ENCODE measurements around the gene SYNPR.

Gene SYNPR

GRCh38 chr3:63462732-63463131 is 184.6 kb downstream of the SYNPR start:
- Mint-ChIP-seq H3K27me3 (no peaks in the 10 kb centered on the region), H3K4me3 (no peak overlapping the region), H3K27ac (no peak overlapping the region), H3K4me1 (no peaks in the 10 kb centered on the region), H3K9me3 (no peaks in the 10 kb centered on the region), H3K36me3 (no peaks in the 10 kb centered on the region)

- no peaks in the 10 kb centered on the region for H3K36me3 Mint-ChIP-seq
- no peaks in the 10 kb centered on the region for H3K9me3 Mint-ChIP-seq
- H3K4me1 Mint-ChIP-seq: no peaks in the 10 kb centered on the region
- no peak overlapping the region for H3K4me3 Mint-ChIP-seq
- H3K27ac Mint-ChIP-seq: no peak overlapping the region
- H3K27me3 Mint-ChIP-seq: no peaks in the 10 kb centered on the region
These were observed 189.3 kb downstream of the SYNPR start for GRCh38 chr3:63467392-63467791.

GRCh38 chr3:63470745-63471144 is 192.6 kb downstream of the SYNPR start:
- H3K4me1 Mint-ChIP-seq: no peaks in the 10 kb centered on the region
- no peak overlapping the region for H3K4me3 Mint-ChIP-seq

GRCh38 chr3:63471781-63472180 is 193.7 kb downstream of the SYNPR start:
- no peaks in the 10 kb centered on the region for H3K27me3 Mint-ChIP-seq
- H3K27ac Mint-ChIP-seq: no peak overlapping the region
- no peaks in the 10 kb centered on the region for H3K4me1 Mint-ChIP-seq
- peaks cover 4% of the 10 kb centered on the region for H3K9me3 Mint-ChIP-seq
- H3K4me3 Mint-ChIP-seq: no peak overlapping the region
- no peaks in the 10 kb centered on the region for H3K36me3 Mint-ChIP-seq

More at GRCh38 chr3:63470745-63471144, 192.6 kb downstream of the SYNPR start:
- Mint-ChIP-seq H3K9me3 (peaks cover 4% of the 10 kb centered on the region), H3K36me3 (no peaks in the 10 kb centered on the region), H3K27me3 (no peaks in the 10 kb centered on the region), H3K27ac (no peak overlapping the region)

- no peaks in the 10 kb centered on the region for H3K4me1 Mint-ChIP-seq
- no peaks in the 10 kb centered on the region for H3K36me3 Mint-ChIP-seq
- H3K4me3 Mint-ChIP-seq: no peak overlapping the region
- H3K27ac Mint-ChIP-seq: no peak overlapping the region
- peaks cover 4% of the 10 kb centered on the region for H3K9me3 Mint-ChIP-seq
- H3K27me3 Mint-ChIP-seq: no peaks in the 10 kb centered on the region
These were observed 195.6 kb downstream of the SYNPR start for GRCh38 chr3:63473641-63474166.

- H3K36me3 Mint-ChIP-seq: no peaks in the 10 kb centered on the region
- no peak overlapping the region for H3K4me3 Mint-ChIP-seq
- peaks cover 4% of the 10 kb centered on the region for H3K9me3 Mint-ChIP-seq
- no peaks in the 10 kb centered on the region for H3K27me3 Mint-ChIP-seq
- H3K27ac Mint-ChIP-seq: no peak overlapping the region
- no peaks in the 10 kb centered on the region for H3K4me1 Mint-ChIP-seq
These were observed 196.9 kb downstream of the SYNPR start for GRCh38 chr3:63474828-63475518.

- H3K9me3 Mint-ChIP-seq: peaks cover 3% of the 10 kb centered on the region
- H3K36me3 Mint-ChIP-seq: no peaks in the 10 kb centered on the region
- no peak overlapping the region for H3K27ac Mint-ChIP-seq
- H3K4me3 Mint-ChIP-seq: no peak overlapping the region
- no peaks in the 10 kb centered on the region for H3K27me3 Mint-ChIP-seq
- no peaks in the 10 kb centered on the region for H3K4me1 Mint-ChIP-seq
These were observed 199.5 kb downstream of the SYNPR start for GRCh38 chr3:63477494-63478129.

- no peaks in the 10 kb centered on the region for H3K9me3 Mint-ChIP-seq
- no peaks in the 10 kb centered on the region for H3K36me3 Mint-ChIP-seq
- H3K27ac Mint-ChIP-seq: no peak overlapping the region
- no peaks in the 10 kb centered on the region for H3K27me3 Mint-ChIP-seq
- no peaks in the 10 kb centered on the region for H3K4me1 Mint-ChIP-seq
- no peak overlapping the region for H3K4me3 Mint-ChIP-seq
These were observed 201.0 kb downstream of the SYNPR start for GRCh38 chr3:63478990-63479660.

GRCh38 chr3:63479661-63480035 is 201.5 kb downstream of the SYNPR start:
- no peaks in the 10 kb centered on the region for H3K9me3 Mint-ChIP-seq

GRCh38 chr3:63481627-63482026 is 203.5 kb downstream of the SYNPR start:
- H3K27me3 Mint-ChIP-seq: no peaks in the 10 kb centered on the region
- H3K9me3 Mint-ChIP-seq: peaks cover 4% of the 10 kb centered on the region
- no peak overlapping the region for H3K4me3 Mint-ChIP-seq
- no peaks in the 10 kb centered on the region for H3K36me3 Mint-ChIP-seq
- no peaks in the 10 kb centered on the region for H3K4me1 Mint-ChIP-seq
- no peak overlapping the region for H3K27ac Mint-ChIP-seq

More at GRCh38 chr3:63479661-63480035, 201.5 kb downstream of the SYNPR start:
- Mint-ChIP-seq H3K27me3 (no peaks in the 10 kb centered on the region), H3K27ac (no peak overlapping the region), H3K4me3 (no peak overlapping the region), H3K4me1 (no peaks in the 10 kb centered on the region), H3K36me3 (no peaks in the 10 kb centered on the region)

- H3K27me3 Mint-ChIP-seq: no peaks in the 10 kb centered on the region
- H3K4me3 Mint-ChIP-seq: no peak overlapping the region
- no peak overlapping the region for H3K27ac Mint-ChIP-seq
- no peaks in the 10 kb centered on the region for H3K4me1 Mint-ChIP-seq
- no peaks in the 10 kb centered on the region for H3K36me3 Mint-ChIP-seq
- H3K9me3 Mint-ChIP-seq: peaks cover 4% of the 10 kb centered on the region
These were observed 204.2 kb downstream of the SYNPR start for GRCh38 chr3:63482341-63482740.

GRCh38 chr3:63492464-63492863 is 214.4 kb downstream of the SYNPR start:
- Mint-ChIP-seq H3K27me3 (peaks cover 2% of the 10 kb centered on the region), H3K4me1 (no peaks in the 10 kb centered on the region), H3K36me3 (no peaks in the 10 kb centered on the region), H3K4me3 (no peak overlapping the region), H3K27ac (no peak overlapping the region), H3K9me3 (no peaks in the 10 kb centered on the region)

GRCh38 chr3:63493101-63493500 is 215.0 kb downstream of the SYNPR start:
- Mint-ChIP-seq H3K36me3 (no peaks in the 10 kb centered on the region), H3K4me3 (no peak overlapping the region), H3K9me3 (peaks cover 2% of the 10 kb centered on the region), H3K27ac (no peak overlapping the region), H3K4me1 (no peaks in the 10 kb centered on the region), H3K27me3 (peaks cover 2% of the 10 kb centered on the region)

- H3K27ac Mint-ChIP-seq: no peak overlapping the region
- H3K4me1 Mint-ChIP-seq: no peaks in the 10 kb centered on the region
- H3K36me3 Mint-ChIP-seq: no peaks in the 10 kb centered on the region
- H3K27me3 Mint-ChIP-seq: peaks cover 2% of the 10 kb centered on the region
- peaks cover 6% of the 10 kb centered on the region for H3K9me3 Mint-ChIP-seq
- no peak overlapping the region for H3K4me3 Mint-ChIP-seq
These were observed 216.5 kb downstream of the SYNPR start for GRCh38 chr3:63494646-63495045.

GRCh38 chr3:63497641-63498040 is 219.5 kb downstream of the SYNPR start:
- no peaks in the 10 kb centered on the region for H3K27me3 Mint-ChIP-seq
- H3K9me3 Mint-ChIP-seq: peaks cover 6% of the 10 kb centered on the region
- no peak overlapping the region for H3K27ac Mint-ChIP-seq
- no peak overlapping the region for H3K4me3 Mint-ChIP-seq
- H3K4me1 Mint-ChIP-seq: no peaks in the 10 kb centered on the region
- no peaks in the 10 kb centered on the region for H3K36me3 Mint-ChIP-seq

GRCh38 chr3:63500196-63500595 is 222.1 kb downstream of the SYNPR start:
- H3K27me3 Mint-ChIP-seq: no peaks in the 10 kb centered on the region
- H3K27ac Mint-ChIP-seq: no peak overlapping the region
- H3K4me1 Mint-ChIP-seq: no peaks in the 10 kb centered on the region
- no peak overlapping the region for H3K4me3 Mint-ChIP-seq
- H3K9me3 Mint-ChIP-seq: peaks cover 6% of the 10 kb centered on the region
- H3K36me3 Mint-ChIP-seq: no peaks in the 10 kb centered on the region
